Activated CD8-positive, alpha-beta memory T cell treated with anti-CD3 and anti-CD28 coated beads, Interleukin-2, amount 50 U/mL, for 4 hours (primary cell): ENCODE data around the gene CHRM2.

Source experiments
- DNase-seq: peaks from one replicate; pipeline ENCODE4 v3.0.0-alpha.2; 2020

The CHRM2 gene

GRCh38 chr7:136964347-136964746 is 95.9 kb downstream of the CHRM2 start:
- no peak for DNase-seq

- DNase-seq, result no peak
Observed at GRCh38 chr7:136966825-136967224, 98.4 kb downstream of the CHRM2 start.

GRCh38 chr7:136969761-136970160 is 101.3 kb downstream of the CHRM2 start:
- no peak for DNase-seq

- no peak for DNase-seq
Observed at GRCh38 chr7:136971776-136972175, 103.3 kb downstream of the CHRM2 start.

- no peak for DNase-seq
Observed at GRCh38 chr7:136976504-136977251, 108.2 kb downstream of the CHRM2 start.

GRCh38 chr7:136993377-136993776 is 124.9 kb downstream of the CHRM2 start:
- DNase-seq, result no peak

GRCh38 chr7:136997735-136998134 is 129.3 kb downstream of the CHRM2 start:
- DNase-seq, result no peak

GRCh38 chr7:136998495-136998894 is 130.0 kb downstream of the CHRM2 start:
- DNase-seq, result no peak

GRCh38 chr7:137000621-137001020 is 132.2 kb downstream of the CHRM2 start:
- no peak for DNase-seq

GRCh38 chr7:137001041-137001440 is 132.6 kb downstream of the CHRM2 start:
- DNase-seq, result no peak

GRCh38 chr7:137001478-137001877 is 133.0 kb downstream of the CHRM2 start:
- no peak for DNase-seq

- no peak for DNase-seq
Observed at GRCh38 chr7:137003086-137003485, 134.6 kb downstream of the CHRM2 start.

- DNase-seq, result no peak
Observed at GRCh38 chr7:137003566-137003965, 135.1 kb downstream of the CHRM2 start.

GRCh38 chr7:137005873-137006272 is 137.4 kb downstream of the CHRM2 start:
- no peak for DNase-seq

GRCh38 chr7:137006293-137006692 is 137.8 kb downstream of the CHRM2 start:
- DNase-seq, result no peak

GRCh38 chr7:137007001-137007694 is 138.7 kb downstream of the CHRM2 start:
- no peak for DNase-seq

GRCh38 chr7:137009404-137009803 is 141.0 kb downstream of the CHRM2 start:
- no peak for DNase-seq

GRCh38 chr7:137015015-137015414 is 146.6 kb downstream of the CHRM2 start:
- no peak for DNase-seq

GRCh38 chr7:137017221-137017620 is 148.8 kb downstream of the CHRM2 start:
- no peak for DNase-seq

- DNase-seq, result no peak
Observed at GRCh38 chr7:137018468-137018867, 150.0 kb downstream of the CHRM2 start.

GRCh38 chr7:137020351-137020750 is 151.9 kb downstream of the CHRM2 start:
- no peak for DNase-seq

GRCh38 chr7:137025469-137026175 is 157.2 kb downstream of the CHRM2 start:
- DNase-seq, result no peak

- DNase-seq, result no peak
Observed at GRCh38 chr7:137026176-137026500, 157.7 kb downstream of the CHRM2 start.

GRCh38 chr7:137032436-137032835 is 164.0 kb downstream of the CHRM2 start:
- no peak for DNase-seq
